IMR-90 (cell line): ENCODE results near the gene BTG2. TPM values are rescaled to one million over a fixed set of nuclear protein-coding genes. Genes with fewer than 3 reads are reported as not detected.

Source experiments
- ATAC-seq: fragments of 200-7000 bp; cut with Tn5 transposase; 2 replicates; pipeline ENCODE4 v1.9.1; 2020; ENCODE audit warnings: low read depth, mild to moderate bottlenecking, moderate library complexity
- BruUV-seq: library from RNA; stranded (reverse); fragments of 400-500 nt; replicated peaks from 2 replicates; lab custom pipeline; 2021; lab: Mats Ljungman, UMichigan
- CTCF ChIA-PET: fragments of 300-600 bp; formaldehyde crosslinking; extraction: SDS; loops from one replicate; lab custom pipeline; 2021; ENCODE audit warnings: antibody characterized with exemption; lab: Yijun Ruan, JAX
- POLR2A ChIA-PET: fragments of 300-600 bp; sonication (Branson Sonifier 250); formaldehyde crosslinking; loops from one replicate; lab custom pipeline; 2022; ENCODE audit warnings: antibody characterized with exemption; ENCODE audit not compliant: unreplicated experiment; lab: Charles Lee
- DNase-seq: peaks from one replicate; pipeline ENCODE4 v3.0.0; 2013
- H2AFZ ChIP-seq: replicated peaks from 2 replicates; pipeline ENCODE3; 2013; ENCODE audit warnings: low read length, mild to moderate bottlenecking; ENCODE audit not compliant: poor library complexity
- H2AK5ac ChIP-seq: 2 replicates; pipeline ENCODE4 v1.6.1; 2013; ENCODE audit warnings: low read depth, low read length, inconsistent platforms
- H2AK9ac ChIP-seq: replicated peaks from 2 replicates; pipeline ENCODE3; 2013; ENCODE audit warnings: mild to moderate bottlenecking, low read depth, low read length, moderate library complexity; ENCODE audit not compliant: poor library complexity
- H2BK120ac ChIP-seq: 2 replicates; pipeline ENCODE4 v1.6.1; 2013; ENCODE audit warnings: low read depth, low read length, inconsistent platforms
- H2BK15ac ChIP-seq: 3 replicates; pipeline ENCODE4 v1.6.1; 2013; ENCODE audit warnings: low read depth, low read length, inconsistent platforms
- H2BK20ac ChIP-seq: 2 replicates; pipeline ENCODE4 v1.6.1; 2013; ENCODE audit warnings: low read depth, mild to moderate bottlenecking, inconsistent platforms, low read length, moderate library complexity
- H2BK5ac ChIP-seq: 2 replicates; pipeline ENCODE4 v1.6.1; 2013; ENCODE audit warnings: mild to moderate bottlenecking, low read depth, low read length, inconsistent platforms; ENCODE audit not compliant: poor library complexity, severe bottlenecking
- H3K14ac ChIP-seq: replicated peaks from 2 replicates; pipeline ENCODE4 v1.6.1; 2013; ENCODE audit warnings: low read depth, low read length, inconsistent platforms
- H3K18ac ChIP-seq: 2 replicates; pipeline ENCODE4 v1.6.1; 2013; ENCODE audit warnings: low read depth, low read length, control low read depth
- H3K23ac ChIP-seq: 2 replicates; pipeline ENCODE4 v1.6.1; 2013; ENCODE audit warnings: low read depth, low read length, inconsistent platforms
- H3K27ac ChIP-seq: 2 replicates; pipeline ENCODE4 v1.5.1; 2013; ENCODE audit warnings: mild to moderate bottlenecking, control low read depth, low read length; ENCODE audit not compliant: insufficient read depth
- H3K27me3 ChIP-seq: 2 replicates; pipeline ENCODE4 v1.6.1; 2013; ENCODE audit warnings: low read length; ENCODE audit not compliant: control insufficient read depth, insufficient read depth
- H3K36me3 ChIP-seq: 2 replicates; pipeline ENCODE4 v1.6.1; 2013; ENCODE audit warnings: low read length, mixed read lengths; ENCODE audit not compliant: control insufficient read depth, insufficient read depth
- H3K4ac ChIP-seq: 2 replicates; pipeline ENCODE4 v1.6.1; 2013; ENCODE audit warnings: low read depth, low read length, inconsistent platforms
- H3K4me1 ChIP-seq: 2 replicates; pipeline ENCODE4 v1.6.1; 2013; ENCODE audit warnings: low read length, mixed read lengths; ENCODE audit not compliant: control insufficient read depth, insufficient read depth
- H3K4me2 ChIP-seq: 2 replicates; pipeline ENCODE4 v1.6.1; 2013; ENCODE audit warnings: low read depth, mild to moderate bottlenecking, control low read depth, low read length, moderate library complexity
- H3K4me3 ChIP-seq: 2 replicates; pipeline ENCODE4 v1.5.1; 2013; ENCODE audit warnings: low read depth, mild to moderate bottlenecking, control low read depth, low read length, moderate library complexity; ENCODE audit not compliant: insufficient read depth
- H3K56ac ChIP-seq: 2 replicates; pipeline ENCODE4 v1.6.1; 2013; ENCODE audit warnings: low read length, inconsistent platforms; ENCODE audit not compliant: insufficient read depth; ENCODE audit errors: extremely low read depth
- H3K79me1 ChIP-seq, 2 experiments: 2 replicates each; pipeline ENCODE4 v1.6.1; 2013; ENCODE audit warnings: low read length in 2 of 2, inconsistent platforms in 1 of 2, low read depth in 1 of 2
- H3K9ac ChIP-seq: 2 replicates; pipeline ENCODE4 v1.6.1; 2013; ENCODE audit warnings: low read depth, low read length, control low read depth
- H3K9me1 ChIP-seq: 2 replicates; pipeline ENCODE4 v1.6.1; 2013; ENCODE audit warnings: low read length, inconsistent platforms; ENCODE audit not compliant: insufficient read depth
- H3K9me3 ChIP-seq: 2 replicates; pipeline ENCODE4 v1.6.1; 2013; ENCODE audit warnings: low read length; ENCODE audit not compliant: control insufficient read depth, insufficient read depth
- H4K20me1 ChIP-seq: 2 replicates; pipeline ENCODE4 v1.6.1; 2013; ENCODE audit warnings: low read length, inconsistent platforms; ENCODE audit not compliant: insufficient read depth
- H4K5ac ChIP-seq: 2 replicates; pipeline ENCODE4 v1.6.1; 2013; ENCODE audit warnings: mild to moderate bottlenecking, low read depth, low read length, control low read depth
- H4K8ac ChIP-seq, 2 experiments: 2 replicates each; pipeline ENCODE4 v1.6.1; 2013; ENCODE audit warnings: low read depth in 2 of 2, low read length in 2 of 2, control low read depth in 1 of 2, inconsistent platforms in 1 of 2
- H4K91ac ChIP-seq: 2 replicates; pipeline ENCODE4 v1.6.1; 2013; ENCODE audit warnings: low read depth, low read length, inconsistent platforms; ENCODE audit not compliant: insufficient read depth
- BHLHE40 ChIP-seq: fragments of 150-350 bp; IDR thresholded peaks from 2 replicates; pipeline ENCODE4 v1.6.1; 2016; ENCODE audit warnings: mild to moderate bottlenecking, low read depth, low read length
- CEBPB ChIP-seq: IDR thresholded peaks from 2 replicates; pipeline ENCODE4 v1.6.1; 2012; ENCODE audit warnings: low read depth, low read length, improper control_type of control experiment
- CHD1 ChIP-seq: IDR thresholded peaks from 2 replicates; pipeline ENCODE4 v1.6.1; 2012; ENCODE audit warnings: low read depth, low read length, improper control_type of control experiment
- CTCF ChIP-seq: conservative IDR thresholded peaks from 2 replicates; pipeline ENCODE4 v1.5.1; 2012; ENCODE audit warnings: mild to moderate bottlenecking, low read depth, low read length, improper control_type of control experiment
- MAFK ChIP-seq: IDR thresholded peaks from 2 replicates; pipeline ENCODE4 v1.6.1; 2012; ENCODE audit warnings: low read depth, low read length, improper control_type of control experiment
- MAZ ChIP-seq: IDR thresholded peaks from 2 replicates; pipeline ENCODE4 v1.6.1; 2012; ENCODE audit warnings: low read depth, mild to moderate bottlenecking, low read length, improper control_type of control experiment, moderate library complexity, borderline replicate concordance
- MXI1 ChIP-seq: IDR thresholded peaks from 2 replicates; pipeline ENCODE4 v1.6.1; 2012; ENCODE audit warnings: low read depth, mild to moderate bottlenecking, low read length, moderate library complexity, borderline replicate concordance
- NFE2L2 ChIP-seq: fragments of 150-350 bp; IDR thresholded peaks from 2 replicates; pipeline ENCODE4 v1.6.1; 2016; ENCODE audit warnings: low read depth, mild to moderate bottlenecking, low read length
- POLR2A ChIP-seq: IDR thresholded peaks from 2 replicates; pipeline ENCODE4 v1.6.1; 2012; ENCODE audit warnings: mild to moderate bottlenecking, low read depth, low read length
- RAD21 ChIP-seq: IDR thresholded peaks from 2 replicates; pipeline ENCODE4 v1.6.1; 2012; ENCODE audit warnings: low read length, improper control_type of control experiment
- RCOR1 ChIP-seq: IDR thresholded peaks from 2 replicates; pipeline ENCODE4 v1.6.1; 2012; ENCODE audit warnings: mild to moderate bottlenecking, low read length, improper control_type of control experiment; ENCODE audit not compliant: insufficient replicate concordance
- RFX5 ChIP-seq: IDR thresholded peaks from 2 replicates; pipeline ENCODE4 v1.8.0; 2012; ENCODE audit warnings: low read depth, mild to moderate bottlenecking, low read length, moderate library complexity
- SMC3 ChIP-seq: fragments of 150-350 bp; IDR thresholded peaks from 2 replicates; pipeline ENCODE4 v1.6.1; 2016; ENCODE audit warnings: low read depth, mild to moderate bottlenecking, antibody characterized with exemption, low read length, moderate library complexity
- USF2 ChIP-seq: fragments of 150-350 bp; IDR thresholded peaks from 2 replicates; pipeline ENCODE4 v1.6.1; 2017; ENCODE audit warnings: mild to moderate bottlenecking, antibody characterized with exemption, low read length, low read depth
- WGBS, 2 experiments: methylation state at CpG; one replicate each; pipeline versions ENCODE4 v1.1.5 to v1.1.7; 2013; ENCODE audit warnings: missing lambda C conversion rate in 2 of 2; ENCODE audit not compliant: insufficient read length in 1 of 2; ENCODE audit errors: extremely low coverage in 2 of 2; 5-methylcytosine and 5-hydroxymethylcytosine counted together
- dilution Hi-C: fragments of 300-500 bp; cut with HindIII; formaldehyde crosslinking; loops from one replicate; pipeline ENCODE4 v1.14.3; 2018; ENCODE audit warnings: low sequenced_read_pairs; ENCODE audit not compliant: unreplicated experiment
- in situ Hi-C: fragments of 300-500 bp; cut with MboI; formaldehyde crosslinking; loops from 3 replicates; pipeline ENCODE4 v1.14.3; 2019; ENCODE audit warnings: low sequenced_read_pairs, inconsistent platforms, mixed read lengths
- intact Hi-C: fragments of 100-400 bp; cut with micrococcal nuclease; formaldehyde crosslinking; loops from 2 replicates; pipeline ENCODE4 v1.10.0; 2022
- polyA plus RNA-seq, 3 experiments: library from polyadenylated mRNA; depleted of rRNA; stranded (reverse); fragments of >200 nt; gene quantifications; 2 replicates each; pipeline ENCODE4 v1.2.3, GENCODE V29; 2012; ENCODE audit warnings: low replicate concordance in 1 of 3
- total RNA-seq: library from RNA; depleted of rRNA; stranded (reverse); fragments of >200 nt; gene quantifications from 2 replicates; pipeline ENCODE4 v1.2.3, GENCODE V29; 2012
- TF ChIP-seq, protein P1 (sequence below): fragments of 150-350 bp; IDR thresholded peaks from 2 replicates; pipeline ENCODE4 v1.6.1; 2016; ENCODE audit warnings: low read depth, mild to moderate bottlenecking, low read length, moderate library complexity, borderline replicate concordance

The BTG2 gene
- total and polyA plus RNA-seq, 2 of the 4 experiments (the other 2 are of a cell fraction) = 8.4 to 18.8 TPM

GRCh38 chr1:203305809-203306088 lies 430 bp downstream of the BTG2 start:
- Histone ChIP-seq H4K91ac (peak overlapping the region; percentile 21; the same call in 1 of the 2 replicates), H3K14ac (peak overlapping the region; percentile 95), H3K27ac (peak overlapping the region; percentile 81), H3K79me1 (peaks cover 18 to 34% of the 10 kb centered on the region in 2 experiments; a peak in 2 of 4 replicates), H3K4me2 (peak overlapping the region; percentile 85), H2BK20ac (no peak overlapping the region), H3K4ac (peak overlapping the region; percentile 77), H2BK120ac (0 out of 2 replicates have a peak overlapping the region, but pooled peaks have one; percentile 64), H2AK5ac (peak overlapping the region; percentile 23; the same call in 1 of the 2 replicates), H3K23ac (0 out of 2 replicates have a peak overlapping the region, but pooled peaks have one; percentile 88), H3K56ac (no peak overlapping the region; the same call in 1 of the 2 replicates), H4K5ac (peak overlapping the region; percentile 38; the same call in 1 of the 2 replicates), H3K9ac (peak overlapping the region; percentile 62), H2BK5ac (peak overlapping the region; percentile 41), H4K8ac (peak overlapping the region; percentile 3 to 80; a peak in 2 of 4 replicates), H3K36me3 (peaks cover 14% of the 10 kb centered on the region; the same call in 1 of the 2 replicates), H3K4me1 (peaks cover 7% of the 10 kb centered on the region), H3K18ac (peak overlapping the region; percentile 50), H3K9me1 (no peaks in the 10 kb centered on the region), H2BK15ac (no peak overlapping the region), H2AK9ac (peak overlapping the region; percentile 79), H3K27me3 (peaks cover 12% of the 10 kb centered on the region), H2AFZ (peak overlapping the region; percentile 86), H3K9me3 (no peaks in the 10 kb centered on the region), H3K4me3 (peak overlapping the region; percentile 62), H4K20me1 (peaks cover 32% of the 10 kb centered on the region; the same call in 1 of the 2 replicates)
- dilution Hi-C loops (no loop called here), intact Hi-C loops (loop anchor here (1.0 kb wide), 1 partner anchor 32 kb away; no protein-coding TSS in a partner anchor), in situ Hi-C loops (no loop called here)
- ChIA-PET POLR2A (interaction anchor here (1.3 kb wide), 1 partner anchor 11 kb away, joined by 6 read pairs; no protein-coding TSS in a partner anchor), CTCF (interaction anchor here (0.6 to 2.6 kb wide), 6 partner anchors 11 to 39 kb away, joined by 3 to 9 read pairs (median 4); no protein-coding TSS in a partner anchor)
- BruUV-seq = no TSS peak
- no peak for DNase-seq
- no peak for TF ChIP-seq RAD21
- no peak for TF ChIP-seq BHLHE40
- TF ChIP-seq NFE2L2 = no peak
- TF ChIP-seq POLR2A = no peak
- TF ChIP-seq RCOR1 = no peak
- no peak for TF ChIP-seq USF2
- no peak for TF ChIP-seq SMC3
- TF ChIP-seq CTCF = no peak
- no peak for TF ChIP-seq RFX5
- TF ChIP-seq, protein P1, sequence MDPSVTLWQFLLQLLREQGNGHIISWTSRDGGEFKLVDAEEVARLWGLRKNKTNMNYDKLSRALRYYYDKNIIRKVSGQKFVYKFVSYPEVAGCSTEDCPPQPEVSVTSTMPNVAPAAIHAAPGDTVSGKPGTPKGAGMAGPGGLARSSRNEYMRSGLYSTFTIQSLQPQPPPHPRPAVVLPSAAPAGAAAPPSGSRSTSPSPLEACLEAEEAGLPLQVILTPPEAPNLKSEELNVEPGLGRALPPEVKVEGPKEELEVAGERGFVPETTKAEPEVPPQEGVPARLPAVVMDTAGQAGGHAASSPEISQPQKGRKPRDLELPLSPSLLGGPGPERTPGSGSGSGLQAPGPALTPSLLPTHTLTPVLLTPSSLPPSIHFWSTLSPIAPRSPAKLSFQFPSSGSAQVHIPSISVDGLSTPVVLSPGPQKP = no peak
- no peak for TF ChIP-seq MAZ
- TF ChIP-seq CHD1 = no peak; the same call in 1 of the 2 replicates
- TF ChIP-seq CEBPB = no peak
- TF ChIP-seq MXI1 = no peak
- no peak for TF ChIP-seq MAFK
- 0% methylated on average over 6 of the region's 21 CpGs; no CpG with 5 or more reads in 1 of the 2 experiments for WGBS, 2 experiments
- peak; percentile 31 for ATAC-seq
